ENCODE results near the gene VSNL1.

VSNL1 gene

GRCh38 chr2:17540093-17540812 lies at the start of gene VSNL1:
TSS of gene VSNL1 (plus strand) at chr2:17540696. CDS start at chr2:17592075, 51,379 bp downstream.
- POLR2A ChIA-PET = interaction anchor here (0.9 kb wide), 1 partner anchor 22 kb away, joined by 4 read pairs; the partner anchor contains the start of gene RAD51AP2
- CTCF ChIA-PET = no interaction called here
- peak; percentile 75 for DNase-seq (ENCODE audit: extremely low spot score)

GRCh38 chr2:17495590-17495989 lies 44.9 kb upstream of the VSNL1 start:
- DNase-seq (ENCODE audit: extremely low spot score) = no peak
- ChIA-PET CTCF (no interaction called here), POLR2A (no interaction called here)
- no peak for TF ChIP-seq FOXM1 (IDR thresholded peaks at IDR 0.05; ENCODE audit: borderline replicate concordance)
- no peak for TF ChIP-seq BHLHE40 (IDR thresholded peaks at IDR 0.05; ENCODE audit: borderline replicate concordance)
- no peak for TF ChIP-seq SUZ12 (IDR thresholded peaks at IDR 0.05)
- no peak for TF ChIP-seq SP1 (IDR thresholded peaks at IDR 0.05)
- TF ChIP-seq HDGF (IDR thresholded peaks at IDR 0.05; ENCODE audit: borderline replicate concordance) = no peak
- no peak for TF ChIP-seq L3MBTL2 (conservative IDR thresholded peaks at IDR 0.05)
- no peak for TF ChIP-seq LEF1 (IDR thresholded peaks at IDR 0.05; ENCODE audit: borderline replicate concordance)
- no peak for TF ChIP-seq NFRKB (IDR thresholded peaks at IDR 0.05)
- no peak for TF ChIP-seq FOXK2 (IDR thresholded peaks at IDR 0.05)
- TF ChIP-seq CTBP1 (IDR thresholded peaks at IDR 0.05; ENCODE audit: borderline replicate concordance) = no peak
- TF ChIP-seq ZNF384 (IDR thresholded peaks at IDR 0.05) = no peak

More at GRCh38 chr2:17540093-17540812, at the start of gene VSNL1:
- TF ChIP-seq TARDBP (IDR thresholded peaks at IDR 0.05) = no peak
- no peak for TF ChIP-seq CTBP1 (IDR thresholded peaks at IDR 0.05; ENCODE audit: borderline replicate concordance)
- TF ChIP-seq ARNT (IDR thresholded peaks at IDR 0.05) = no peak
- TF ChIP-seq FOXM1 (IDR thresholded peaks at IDR 0.05; ENCODE audit: borderline replicate concordance) = no peak
- TF ChIP-seq L3MBTL2 (conservative IDR thresholded peaks at IDR 0.05) = peak; percentile 70
- TF ChIP-seq ELF4 (IDR thresholded peaks at IDR 0.05) = no peak

- ChIA-PET POLR2A (no interaction called here), CTCF (no interaction called here)
- no peak for DNase-seq (ENCODE audit: extremely low spot score)
- TF ChIP-seq NFRKB (IDR thresholded peaks at IDR 0.05) = no peak
- TF ChIP-seq CTBP1 (IDR thresholded peaks at IDR 0.05; ENCODE audit: borderline replicate concordance) = no peak
- TF ChIP-seq HDGF (IDR thresholded peaks at IDR 0.05; ENCODE audit: borderline replicate concordance) = no peak
- TF ChIP-seq LEF1 (IDR thresholded peaks at IDR 0.05; ENCODE audit: borderline replicate concordance) = no peak
- TF ChIP-seq PKNOX1 (IDR thresholded peaks at IDR 0.05) = no peak
- no peak for TF ChIP-seq L3MBTL2 (conservative IDR thresholded peaks at IDR 0.05)
- no peak for TF ChIP-seq ZNF384 (IDR thresholded peaks at IDR 0.05)
- no peak for TF ChIP-seq BHLHE40 (IDR thresholded peaks at IDR 0.05; ENCODE audit: borderline replicate concordance)
- no peak for TF ChIP-seq FOXK2 (IDR thresholded peaks at IDR 0.05)
- no peak for TF ChIP-seq FOXA1 (IDR thresholded peaks at IDR 0.05)
- no peak for TF ChIP-seq FOXM1 (IDR thresholded peaks at IDR 0.05; ENCODE audit: borderline replicate concordance)
- no peak for TF ChIP-seq ARNT (IDR thresholded peaks at IDR 0.05)
- TF ChIP-seq TARDBP (IDR thresholded peaks at IDR 0.05) = no peak
- TF ChIP-seq SUZ12 (IDR thresholded peaks at IDR 0.05) = no peak
- TF ChIP-seq SP1 (IDR thresholded peaks at IDR 0.05) = no peak
- TF ChIP-seq ELF4 (IDR thresholded peaks at IDR 0.05) = no peak
Measured at GRCh38 chr2:17497718-17498117, 42.8 kb upstream of the VSNL1 start.

GRCh38 chr2:17506736-17507616 lies 33.5 kb upstream of the VSNL1 start:
- DNase-seq (ENCODE audit: extremely low spot score) = no peak
- TF ChIP-seq ARNT (IDR thresholded peaks at IDR 0.05) (no peak), ELF4 (IDR thresholded peaks at IDR 0.05) (no peak), FOXM1 (IDR thresholded peaks at IDR 0.05; ENCODE audit: borderline replicate concordance) (no peak), CTBP1 (IDR thresholded peaks at IDR 0.05; ENCODE audit: borderline replicate concordance) (no peak), L3MBTL2 (conservative IDR thresholded peaks at IDR 0.05) (no peak), FOXA1 (IDR thresholded peaks at IDR 0.05) (no peak), ZNF384 (IDR thresholded peaks at IDR 0.05) (no peak), BHLHE40 (IDR thresholded peaks at IDR 0.05; ENCODE audit: borderline replicate concordance) (no peak), LEF1 (IDR thresholded peaks at IDR 0.05; ENCODE audit: borderline replicate concordance) (no peak), HDGF (IDR thresholded peaks at IDR 0.05; ENCODE audit: borderline replicate concordance) (no peak), PKNOX1 (IDR thresholded peaks at IDR 0.05) (no peak), NFRKB (IDR thresholded peaks at IDR 0.05) (no peak)
- CTCF ChIA-PET = interaction anchor here (0.6 kb wide), 1 partner anchor 63 kb away, joined by 3 read pairs; no protein-coding TSS in a partner anchor
- POLR2A ChIA-PET = no interaction called here

- ChIA-PET CTCF (interaction anchor here (0.7 kb wide), 1 partner anchor 989 kb away, joined by 4 read pairs; no protein-coding TSS in a partner anchor), POLR2A (no interaction called here)
- no peak for DNase-seq (ENCODE audit: extremely low spot score)
- TF ChIP-seq FOXM1 (IDR thresholded peaks at IDR 0.05; ENCODE audit: borderline replicate concordance) (no peak), FOXA1 (IDR thresholded peaks at IDR 0.05) (no peak), TARDBP (IDR thresholded peaks at IDR 0.05) (no peak), SP1 (IDR thresholded peaks at IDR 0.05) (no peak), ARNT (IDR thresholded peaks at IDR 0.05) (no peak), ELF4 (IDR thresholded peaks at IDR 0.05) (no peak)
Measured at GRCh38 chr2:17515652-17516051, 24.8 kb upstream of the VSNL1 start.
